HG02840 (cell line): ENCODE results near the gene GRIP2.

Source experiments
- ATAC-seq: cut with Tn5 transposase; IDR thresholded peaks from one replicate; pipeline ENCODE4 v1.9.1; 2021; ENCODE audit warnings: mild to moderate bottlenecking, moderate library complexity, moderate number of reproducible peaks; ENCODE audit not compliant: unreplicated experiment, low FRiP score

The GRIP2 gene

GRCh38 chr3:14472471-14473351 is 67.4 kb downstream of the GRIP2 start:
- no peak for ATAC-seq

GRCh38 chr3:14471690-14472089 is 68.5 kb downstream of the GRIP2 start:
- no peak for ATAC-seq

GRCh38 chr3:14471016-14471415 is 69.1 kb downstream of the GRIP2 start:
- ATAC-seq = no peak

GRCh38 chr3:14470461-14470860 is 69.7 kb downstream of the GRIP2 start:
- ATAC-seq = no peak

- ATAC-seq = no peak
Observed at GRCh38 chr3:14468621-14468981, 71.5 kb downstream of the GRIP2 start.

GRCh38 chr3:14467814-14468620 is 72.1 kb downstream of the GRIP2 start:
- no peak for ATAC-seq

- ATAC-seq = no peak
Observed at GRCh38 chr3:14466179-14466903, 73.8 kb downstream of the GRIP2 start.

GRCh38 chr3:14465425-14465824 is 74.7 kb downstream of the GRIP2 start:
- ATAC-seq = no peak

GRCh38 chr3:14464521-14464920 is 75.6 kb downstream of the GRIP2 start:
- ATAC-seq = no peak

GRCh38 chr3:14464141-14464465 is 76.0 kb downstream of the GRIP2 start:
- ATAC-seq = no peak

- ATAC-seq = no peak
Observed at GRCh38 chr3:14463330-14464140, 76.6 kb downstream of the GRIP2 start.

GRCh38 chr3:14462738-14463137 is 77.4 kb downstream of the GRIP2 start:
- no peak for ATAC-seq

- no peak for ATAC-seq
Observed at GRCh38 chr3:14461748-14462324, 78.3 kb downstream of the GRIP2 start.

GRCh38 chr3:14461006-14461747 is 79.0 kb downstream of the GRIP2 start:
- ATAC-seq = no peak

- no peak for ATAC-seq
Observed at GRCh38 chr3:14460342-14461005, 79.7 kb downstream of the GRIP2 start.

GRCh38 chr3:14459787-14460186 is 80.4 kb downstream of the GRIP2 start:
- no peak for ATAC-seq

- no peak for ATAC-seq
Observed at GRCh38 chr3:14459384-14459783, 80.8 kb downstream of the GRIP2 start.

- ATAC-seq = no peak
Observed at GRCh38 chr3:14458434-14459275, 81.5 kb downstream of the GRIP2 start.
